B cell (primary cell): ENCODE measurements around the gene MARCHF3.

Source experiments
- CTCF ChIP-seq: fragments of 200-600 bp; IDR thresholded peaks from one replicate; pipeline ENCODE4 v1.8.0; 2022; ENCODE audit warnings: antibody characterized with exemption, mild to moderate bottlenecking
- EZH2 ChIP-seq: IDR thresholded peaks from 2 replicates; pipeline ENCODE4 v1.6.1; 2012; ENCODE audit warnings: borderline replicate concordance, low read depth, mild to moderate bottlenecking, moderate library complexity, low read length; ENCODE audit not compliant: insufficient read depth, poor library complexity, severe bottlenecking

DNA sequence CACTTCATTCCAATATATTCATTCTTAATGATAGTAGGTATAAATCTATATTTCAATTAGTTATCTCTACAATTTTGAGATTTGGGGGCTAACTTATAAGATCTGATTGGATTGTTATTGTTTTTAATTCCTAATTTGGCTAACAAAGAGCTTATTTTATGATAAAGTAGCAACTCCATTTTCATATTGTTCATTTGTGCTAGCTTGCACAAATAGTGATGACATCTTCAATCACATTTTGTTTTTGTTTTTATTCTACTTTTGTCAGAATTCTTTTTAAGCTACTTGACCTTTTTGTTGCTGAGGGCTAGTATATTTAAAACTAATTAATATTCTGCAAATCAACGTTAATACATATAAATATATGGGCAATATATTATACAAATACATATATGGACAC, 22.8 kb downstream of the MARCHF3 start:
- no peak for TF ChIP-seq EZH2
- TF ChIP-seq CTCF = no peak
